ENCODE results near the gene SH3PXD2A. TPM values are rescaled to one million over a fixed set of nuclear protein-coding genes. Genes with fewer than 3 reads are reported as not detected.

Gene SH3PXD2A
- total and polyA plus RNA-seq, 9 of the 15 experiments (the other 6 are each of a cell fraction or from before 2014, with no cell fraction given) = 0.41 to 9.3 (median 2.5) TPM

DNA sequence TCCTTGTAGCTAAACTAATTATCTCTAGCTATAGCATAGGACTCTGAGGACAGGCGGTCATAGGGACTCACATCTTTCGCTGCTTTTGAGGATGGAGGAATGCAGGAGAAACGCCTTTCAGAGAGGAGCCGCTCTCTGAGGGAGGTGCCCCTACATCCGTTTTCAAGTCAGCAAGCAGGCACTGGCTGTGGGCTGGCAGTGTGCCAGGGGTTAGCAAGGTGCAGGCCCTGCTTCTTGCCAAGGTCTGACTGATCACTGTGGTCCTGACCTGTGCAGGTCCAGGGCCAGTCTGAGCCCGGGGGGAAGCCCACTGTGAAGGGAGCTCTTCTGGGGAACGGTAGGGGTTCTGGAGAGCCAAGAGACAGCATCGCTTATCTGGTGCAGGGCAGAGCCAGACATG, 89.4 kb downstream of the SH3PXD2A start:
- in situ Hi-C loops (cut with MboI) (no loop called here), intact Hi-C loops (cut with micrococcal nuclease) (no loop called here)
- Histone ChIP-seq H3K4me2 (ENCODE audit: insufficient read depth, low read length) (no peak overlapping the region), H3K27ac (ENCODE audit: extremely low read depth, low read depth, low read length) (no peak overlapping the region), H3K4me1 (replicated peaks in 1 of 2; ENCODE audit: control insufficient read depth in 2 of 2, insufficient read depth in 2 of 2, low read length in 2 of 2) (peaks cover 3 to 10% of the 10 kb centered on the region in 2 experiments; a peak in 3 of 5 replicates), H3K9me3 (replicated peaks; ENCODE audit: control insufficient read depth, insufficient read depth, low read depth, low read length) (no peaks in the 10 kb centered on the region), H4K20me1 (replicated peaks; ENCODE audit: control insufficient read depth, insufficient read depth, low read length) (no peaks in the 10 kb centered on the region), H2AFZ (ENCODE audit: low read depth, low read length) (no peak overlapping the region), H3K9ac (ENCODE audit: insufficient read depth in 1 of 2, low read depth in 2 of 2, low read length in 2 of 2) (no peak overlapping the region), H3K36me3 (ENCODE audit: control insufficient read depth, insufficient read depth, low read length) (no peaks in the 10 kb centered on the region), H3K27me3 (ENCODE audit: control insufficient read depth in 2 of 2, insufficient read depth in 2 of 2, low read length in 2 of 2) (peaks cover 0 to 22% of the 10 kb centered on the region in 2 experiments; a peak in 2 of 5 replicates), H3K4me3 (no peak overlapping the region), H3K9me1 (ENCODE audit: control insufficient read depth, insufficient read depth, low read length) (no peaks in the 10 kb centered on the region), H3K79me2 (ENCODE audit: control insufficient read depth, insufficient read depth, low read length) (no peaks in the 10 kb centered on the region)
- CTCF ChIA-PET (ENCODE audit: low intra/inter-chr PET ratio) = no interaction called here
- no peak for ATAC-seq
- BruUV-seq (replicated peaks) = no TSS peak
- DNase-seq (ENCODE audit: extremely low read depth in 1 of 4, low spot score in 3 of 4) = no peak
- POLR2A ChIA-PET = interaction anchor here (0.7 kb wide), 2 partner anchors 33 to 323 kb away, joined by 3 read pairs; no protein-coding TSS in a partner anchor
- WGBS (ENCODE audit: insufficient coverage, low coverage, missing lambda C conversion rate) = 11% methylated on average over 7 of the region's 8 CpGs
- TF ChIP-seq NFIC (IDR thresholded peaks at IDR 0.05) = peak; percentile 84
- no peak for TF ChIP-seq HMG20B (CRISPR knock-in tag; IDR thresholded peaks at IDR 0.05)
- FAIRE-seq = no peak

DNA sequence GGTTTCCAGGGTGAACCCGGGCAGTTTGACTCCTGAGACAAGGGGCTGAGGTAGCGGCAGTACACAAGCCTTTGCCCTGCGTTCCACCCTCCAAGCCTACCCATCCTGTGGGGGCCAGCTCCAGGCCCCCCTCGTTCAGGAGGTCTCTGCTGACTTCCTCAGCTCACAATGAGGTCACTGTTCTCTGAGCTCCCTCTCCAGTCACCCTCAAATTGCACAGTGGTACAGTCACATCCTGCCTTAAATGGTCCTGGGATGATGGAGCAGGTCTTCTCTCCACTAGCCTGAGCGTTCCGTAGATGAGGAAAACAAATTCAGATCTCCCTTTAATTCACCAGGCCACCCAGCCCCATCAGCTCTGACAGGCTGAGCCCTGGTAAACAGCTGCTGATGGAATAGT, 90.2 kb downstream of the SH3PXD2A start:
- TF ChIP-seq ZNF75A (CRISPR knock-in tag; IDR thresholded peaks at IDR 0.05) (no peak), SP1 (CRISPR knock-in tag; IDR thresholded peaks at IDR 0.05) (no peak), FIP1L1 (IDR thresholded peaks at IDR 0.05; ENCODE audit: low read depth, low read length, poor library complexity, severe bottlenecking) (no peak), RAD21 (CRISPR knock-in tag; conservative IDR thresholded peaks at IDR 0.05 in 1 of 2, IDR thresholded peaks at IDR 0.05 in 1 of 2) (no peak), TGIF2 (CRISPR knock-in tag; IDR thresholded peaks at IDR 0.05) (no peak), RBM14 (IDR thresholded peaks at IDR 0.05; ENCODE audit: borderline replicate concordance, insufficient read depth, low read depth, low read length) (no peak)
- TF ChIP-seq, protein P1, sequence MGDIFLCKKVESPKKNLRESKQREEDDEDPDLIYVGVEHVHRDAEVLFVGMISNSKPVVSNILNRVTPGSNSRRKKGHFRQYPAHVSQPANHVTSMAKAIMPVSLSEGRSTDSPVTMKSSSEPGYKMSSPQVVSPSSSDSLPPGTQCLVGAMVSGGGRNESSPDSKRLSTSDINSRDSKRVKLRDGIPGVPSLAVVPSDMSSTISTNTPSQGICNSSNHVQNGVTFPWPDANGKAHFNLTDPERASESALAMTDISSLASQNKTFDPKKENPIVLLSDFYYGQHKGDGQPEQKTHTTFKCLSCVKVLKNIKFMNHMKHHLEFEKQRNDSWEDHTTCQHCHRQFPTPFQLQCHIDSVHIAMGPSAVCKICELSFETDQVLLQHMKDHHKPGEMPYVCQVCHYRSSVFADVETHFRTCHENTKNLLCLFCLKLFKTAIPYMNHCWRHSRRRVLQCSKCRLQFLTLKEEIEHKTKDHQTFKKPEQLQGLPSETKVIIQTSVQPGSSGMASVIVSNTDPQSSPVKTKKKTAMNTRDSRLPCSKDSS (IDR thresholded peaks at IDR 0.05; ENCODE audit: low read depth, partially characterized antibody) = no peak
- TF ChIP-seq, protein P2, sequence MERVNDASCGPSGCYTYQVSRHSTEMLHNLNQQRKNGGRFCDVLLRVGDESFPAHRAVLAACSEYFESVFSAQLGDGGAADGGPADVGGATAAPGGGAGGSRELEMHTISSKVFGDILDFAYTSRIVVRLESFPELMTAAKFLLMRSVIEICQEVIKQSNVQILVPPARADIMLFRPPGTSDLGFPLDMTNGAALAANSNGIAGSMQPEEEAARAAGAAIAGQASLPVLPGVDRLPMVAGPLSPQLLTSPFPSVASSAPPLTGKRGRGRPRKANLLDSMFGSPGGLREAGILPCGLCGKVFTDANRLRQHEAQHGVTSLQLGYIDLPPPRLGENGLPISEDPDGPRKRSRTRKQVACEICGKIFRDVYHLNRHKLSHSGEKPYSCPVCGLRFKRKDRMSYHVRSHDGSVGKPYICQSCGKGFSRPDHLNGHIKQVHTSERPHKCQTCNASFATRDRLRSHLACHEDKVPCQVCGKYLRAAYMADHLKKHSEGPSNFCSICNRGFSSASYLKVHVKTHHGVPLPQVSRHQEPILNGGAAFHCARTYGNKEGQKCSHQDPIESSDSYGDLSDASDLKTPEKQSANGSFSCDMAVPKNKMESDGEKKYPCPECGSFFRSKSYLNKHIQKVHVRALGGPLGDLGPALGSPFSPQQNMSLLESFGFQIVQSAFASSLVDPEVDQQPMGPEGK (CRISPR knock-in tag; IDR thresholded peaks at IDR 0.05; ENCODE audit: borderline replicate concordance) = no peak
- no peaks in the 10 kb centered on the region for H3K36me3 ChIP-seq (ENCODE audit: control insufficient read depth, insufficient read depth, low read length)

More for the DNA sequence above, 90.2 kb downstream of the SH3PXD2A start:
- intact Hi-C loops (cut with micrococcal nuclease) (no loop called here), in situ Hi-C loops (cut with MboI) (no loop called here)
- CTCF ChIA-PET (ENCODE audit: low intra/inter-chr PET ratio) = no interaction called here
- BruUV-seq (replicated peaks) = no TSS peak
- 26% methylated on average over 5 of the region's 6 CpGs for WGBS (ENCODE audit: insufficient coverage, low coverage, missing lambda C conversion rate)
- FAIRE-seq (no peak), DNase-seq (ENCODE audit: extremely low read depth in 1 of 4, low spot score in 3 of 4) (no peak), ATAC-seq (no peak)
- Histone ChIP-seq H3K27me3 (ENCODE audit: control insufficient read depth in 2 of 2, insufficient read depth in 2 of 2, low read length in 2 of 2) (peaks cover 0 to 17% of the 10 kb centered on the region in 2 experiments; a peak in 2 of 5 replicates), H3K27ac (ENCODE audit: extremely low read depth, low read depth, low read length) (no peak overlapping the region), H3K9me3 (replicated peaks; ENCODE audit: control insufficient read depth, insufficient read depth, low read depth, low read length) (no peaks in the 10 kb centered on the region), H3K9ac (ENCODE audit: insufficient read depth in 1 of 2, low read depth in 2 of 2, low read length in 2 of 2) (no peak overlapping the region), H3K4me1 (replicated peaks in 1 of 2; ENCODE audit: control insufficient read depth in 2 of 2, insufficient read depth in 2 of 2, low read length in 2 of 2) (peaks cover 3 to 10% of the 10 kb centered on the region in 2 experiments; a peak in 3 of 5 replicates), H3K4me2 (ENCODE audit: insufficient read depth, low read length) (no peak overlapping the region), H2AFZ (ENCODE audit: low read depth, low read length) (no peak overlapping the region), H3K9me1 (ENCODE audit: control insufficient read depth, insufficient read depth, low read length) (no peaks in the 10 kb centered on the region), H4K20me1 (replicated peaks; ENCODE audit: control insufficient read depth, insufficient read depth, low read length) (no peaks in the 10 kb centered on the region), H3K79me2 (ENCODE audit: control insufficient read depth, insufficient read depth, low read length) (no peaks in the 10 kb centered on the region), H3K4me3 (no peak overlapping the region)
- POLR2A ChIA-PET = interaction anchor here (0.7 kb wide), 1 partner anchor 324 kb away, joined by 3 read pairs; no protein-coding TSS in a partner anchor

Data from K562 (cell line).